ENCODE data around the gene TNFRSF17.

Gene TNFRSF17

DNA sequence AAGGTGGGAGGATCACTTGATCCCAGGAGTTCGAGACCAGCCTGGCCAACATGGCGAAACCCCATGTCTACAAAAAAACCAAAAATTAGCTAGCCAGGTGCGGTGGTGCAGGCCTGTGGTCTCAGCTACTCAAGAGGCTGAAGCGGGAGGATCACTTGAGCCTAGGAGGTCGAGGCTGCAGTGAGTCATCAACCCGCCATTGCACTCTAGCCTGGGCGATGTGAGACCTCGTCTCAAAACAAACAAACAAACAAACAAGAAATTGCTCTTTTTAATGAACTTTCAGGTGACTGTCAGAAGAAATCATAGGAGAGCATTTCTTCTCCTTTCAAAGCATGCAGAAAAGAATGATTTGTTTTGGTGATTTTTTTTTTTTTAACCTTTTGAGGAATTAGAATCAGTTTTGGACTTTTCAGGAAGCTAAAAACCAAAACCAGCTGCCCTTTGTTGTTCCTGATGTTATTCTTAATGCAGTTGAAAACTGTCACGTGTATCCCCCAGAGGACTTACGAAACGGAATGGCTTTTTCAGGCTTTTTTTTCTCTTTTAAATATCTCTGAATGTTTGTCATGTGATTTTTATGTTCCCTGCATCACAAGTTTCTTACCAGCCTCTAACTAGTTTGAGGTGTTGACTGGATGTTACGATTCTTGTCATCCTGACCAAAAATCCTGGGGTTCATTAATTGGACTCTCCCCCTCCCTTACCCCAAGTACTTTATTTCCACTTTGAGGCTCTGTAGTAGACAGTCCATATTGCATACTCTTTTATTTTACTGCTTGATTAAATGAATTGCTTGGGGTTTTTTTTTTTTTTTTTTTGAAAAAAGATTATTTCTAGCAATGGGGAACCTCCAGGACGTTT, 45.6 kb downstream of the TNFRSF17 start:
- no peak overlapping the region for H3K27ac ChIP-seq (ENCODE audit: low read length, poor library complexity, severe bottlenecking)
- no peak overlapping the region for H3K4ac ChIP-seq (ENCODE audit: low read depth in 1 of 2, low read length in 2 of 2)
- H3K23ac ChIP-seq (ENCODE audit: low read length in 2 of 2), result no peak overlapping the region
- H3K36me3 ChIP-seq (ENCODE audit: control insufficient read depth in 1 of 2, insufficient read depth in 2 of 2, low read depth in 1 of 2, low read length in 2 of 2), result peaks cover 7 to 36% of the 10 kb centered on the region in 2 experiments
- H3K9me3 ChIP-seq (ENCODE audit: control insufficient read depth, low read length), result no peaks in the 10 kb centered on the region
- H3K4me1 ChIP-seq (ENCODE audit: control insufficient read depth, insufficient read depth, low read depth, low read length), result no peaks in the 10 kb centered on the region
- H3K79me1 ChIP-seq (replicated peaks; ENCODE audit: low read length, poor library complexity, severe bottlenecking), result no peaks in the 10 kb centered on the region
- no peak overlapping the region for H2BK12ac ChIP-seq (ENCODE audit: low read length in 2 of 2)
- no peak overlapping the region for H2AFZ ChIP-seq (ENCODE audit: low read depth, low read length)
- H2BK15ac ChIP-seq (ENCODE audit: low read depth, poor library complexity, severe bottlenecking), result no peak overlapping the region
- H3K4me3 ChIP-seq (ENCODE audit: insufficient read depth in 1 of 2, low read depth in 1 of 2, low read length in 2 of 2), result no peak overlapping the region
- no peak overlapping the region for H2AK5ac ChIP-seq (ENCODE audit: low read length, severe bottlenecking)
- H2BK5ac ChIP-seq (ENCODE audit: low read depth, low read length, poor library complexity, severe bottlenecking), result no peak overlapping the region
- no peak for DNase-seq
- H3K18ac ChIP-seq (ENCODE audit: low read depth in 1 of 2, low read length in 2 of 2), result no peak overlapping the region
- H4K8ac ChIP-seq (ENCODE audit: low read length), result no peak overlapping the region
- H4K91ac ChIP-seq (ENCODE audit: low read length), result no peak overlapping the region
- peak overlapping the region; percentile 86 for H3K9ac ChIP-seq (ENCODE audit: low read length)
- H3K27me3 ChIP-seq (ENCODE audit: control insufficient read depth in 1 of 2, insufficient read depth in 1 of 2, low read length in 2 of 2), result no peaks in the 10 kb centered on the region
- WGBS, result 90% methylated on average over 9 of the region's 13 CpGs
- H3K14ac ChIP-seq (ENCODE audit: low read length in 2 of 2), result no peak overlapping the region
- H2BK120ac ChIP-seq (ENCODE audit: low read depth, low read length), result no peak overlapping the region
- H3K4me2 ChIP-seq (ENCODE audit: low read length, poor library complexity, severe bottlenecking), result no peak overlapping the region

- no peak overlapping the region for H2BK15ac ChIP-seq (ENCODE audit: low read depth, poor library complexity, severe bottlenecking)
- H3K9ac ChIP-seq (ENCODE audit: low read length), result peak overlapping the region; percentile 86
- WGBS, result no CpG with 5 or more reads among the region's 4 CpGs
- H2AK5ac ChIP-seq (ENCODE audit: low read length, severe bottlenecking), result no peak overlapping the region
- H3K4me2 ChIP-seq (ENCODE audit: low read length, poor library complexity, severe bottlenecking), result no peak overlapping the region
- H3K9me3 ChIP-seq (ENCODE audit: control insufficient read depth, low read length), result no peaks in the 10 kb centered on the region
- H2AFZ ChIP-seq (ENCODE audit: low read depth, low read length), result no peak overlapping the region
- H3K79me1 ChIP-seq (replicated peaks; ENCODE audit: low read length, poor library complexity, severe bottlenecking), result no peaks in the 10 kb centered on the region
- no peak overlapping the region for H3K4ac ChIP-seq (ENCODE audit: low read depth in 1 of 2, low read length in 2 of 2)
- H2BK5ac ChIP-seq (ENCODE audit: low read depth, low read length, poor library complexity, severe bottlenecking), result no peak overlapping the region
- H3K23ac ChIP-seq (ENCODE audit: low read length in 2 of 2), result no peak overlapping the region
- no peak overlapping the region for H2BK120ac ChIP-seq (ENCODE audit: low read depth, low read length)
- H4K91ac ChIP-seq (ENCODE audit: low read length), result no peak overlapping the region
- no peak overlapping the region for H4K8ac ChIP-seq (ENCODE audit: low read length)
- DNase-seq, result no peak
- H3K27ac ChIP-seq (ENCODE audit: low read length, poor library complexity, severe bottlenecking), result no peak overlapping the region
- H3K14ac ChIP-seq (ENCODE audit: low read length in 2 of 2), result no peak overlapping the region
- H2BK12ac ChIP-seq (ENCODE audit: low read length in 2 of 2), result no peak overlapping the region
- H3K27me3 ChIP-seq (ENCODE audit: control insufficient read depth in 1 of 2, insufficient read depth in 1 of 2, low read length in 2 of 2), result no peaks in the 10 kb centered on the region
- H3K4me1 ChIP-seq (ENCODE audit: control insufficient read depth, insufficient read depth, low read depth, low read length), result no peaks in the 10 kb centered on the region
- no peak overlapping the region for H3K18ac ChIP-seq (ENCODE audit: low read depth in 1 of 2, low read length in 2 of 2)
- H3K36me3 ChIP-seq (ENCODE audit: control insufficient read depth in 1 of 2, insufficient read depth in 2 of 2, low read depth in 1 of 2, low read length in 2 of 2), result peaks cover 7 to 33% of the 10 kb centered on the region in 2 experiments
- H3K4me3 ChIP-seq (ENCODE audit: insufficient read depth in 1 of 2, low read depth in 1 of 2, low read length in 2 of 2), result no peak overlapping the region
These were observed 46.6 kb downstream of the TNFRSF17 start for GRCh38 chr16:12011565-12011964.

DNA sequence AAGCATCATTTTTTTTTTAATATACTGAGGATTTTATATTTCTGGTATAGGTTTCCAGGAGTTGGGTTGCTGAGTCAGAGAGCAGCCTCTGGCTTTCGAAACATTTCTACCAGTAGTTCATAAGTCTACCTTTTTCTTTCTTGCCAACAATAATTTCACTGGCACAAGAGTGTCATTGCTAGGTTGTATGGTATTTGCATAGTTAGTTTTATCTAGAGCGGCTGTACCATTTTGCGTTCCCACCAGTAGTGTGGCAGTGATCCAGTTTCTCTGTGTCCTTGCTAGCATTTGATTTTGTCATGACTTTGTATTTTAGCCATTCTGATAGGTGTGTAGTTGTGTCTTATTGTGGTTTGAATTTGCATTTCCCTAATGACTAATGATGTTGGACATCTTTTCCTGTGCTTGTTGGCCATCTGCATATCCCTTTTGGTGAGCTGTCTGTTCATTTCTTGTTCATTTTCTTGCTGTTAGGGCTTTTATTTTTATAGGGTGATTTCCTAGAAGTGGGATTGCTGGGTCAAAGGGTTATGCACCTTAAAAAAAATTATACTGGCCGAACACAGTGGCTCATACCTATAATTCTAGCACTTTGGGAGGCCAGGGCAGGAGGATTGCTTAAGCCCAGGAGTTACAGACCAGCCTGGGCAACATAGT, 51.4 kb downstream of the TNFRSF17 start:
- H3K9ac ChIP-seq (ENCODE audit: low read length), result no peak overlapping the region
- no peak overlapping the region for H3K4me3 ChIP-seq (ENCODE audit: insufficient read depth in 1 of 2, low read depth in 1 of 2, low read length in 2 of 2)
- no peak overlapping the region for H3K18ac ChIP-seq (ENCODE audit: low read depth in 1 of 2, low read length in 2 of 2)
- no peak overlapping the region for H3K4ac ChIP-seq (ENCODE audit: low read depth in 1 of 2, low read length in 2 of 2)
- no peak overlapping the region for H4K8ac ChIP-seq (ENCODE audit: low read length)
- H2AK5ac ChIP-seq (ENCODE audit: low read length, severe bottlenecking), result peak overlapping the region; percentile 98
- H2BK120ac ChIP-seq (ENCODE audit: low read depth, low read length), result no peak overlapping the region
- H3K79me1 ChIP-seq (replicated peaks; ENCODE audit: low read length, poor library complexity, severe bottlenecking), result peaks cover 1% of the 10 kb centered on the region
- H3K23ac ChIP-seq (ENCODE audit: low read length in 2 of 2), result no peak overlapping the region
- no peaks in the 10 kb centered on the region for H3K9me3 ChIP-seq (ENCODE audit: control insufficient read depth, low read length)
- DNase-seq, result no peak
- H3K27ac ChIP-seq (ENCODE audit: low read length, poor library complexity, severe bottlenecking), result peak overlapping the region; percentile 44
- no peak overlapping the region for H4K91ac ChIP-seq (ENCODE audit: low read length)
- H2BK5ac ChIP-seq (ENCODE audit: low read depth, low read length, poor library complexity, severe bottlenecking), result no peak overlapping the region
- no peak overlapping the region for H3K14ac ChIP-seq (ENCODE audit: low read length in 2 of 2)
- H2BK12ac ChIP-seq (ENCODE audit: low read length in 2 of 2), result no peak overlapping the region
- H2BK15ac ChIP-seq (ENCODE audit: low read depth, poor library complexity, severe bottlenecking), result no peak overlapping the region
- peaks cover 6% of the 10 kb centered on the region for H3K4me1 ChIP-seq (ENCODE audit: control insufficient read depth, insufficient read depth, low read depth, low read length)
- peaks cover 0 to 10% of the 10 kb centered on the region in 2 experiments for H3K36me3 ChIP-seq (ENCODE audit: control insufficient read depth in 1 of 2, insufficient read depth in 2 of 2, low read depth in 1 of 2, low read length in 2 of 2)
- no peak overlapping the region for H2AFZ ChIP-seq (ENCODE audit: low read depth, low read length)
- no peaks in the 10 kb centered on the region for H3K27me3 ChIP-seq (ENCODE audit: control insufficient read depth in 1 of 2, insufficient read depth in 1 of 2, low read length in 2 of 2)
- WGBS, result 85% methylated on average over 3 of the region's 4 CpGs
- no peak overlapping the region for H3K4me2 ChIP-seq (ENCODE audit: low read length, poor library complexity, severe bottlenecking)

DNA sequence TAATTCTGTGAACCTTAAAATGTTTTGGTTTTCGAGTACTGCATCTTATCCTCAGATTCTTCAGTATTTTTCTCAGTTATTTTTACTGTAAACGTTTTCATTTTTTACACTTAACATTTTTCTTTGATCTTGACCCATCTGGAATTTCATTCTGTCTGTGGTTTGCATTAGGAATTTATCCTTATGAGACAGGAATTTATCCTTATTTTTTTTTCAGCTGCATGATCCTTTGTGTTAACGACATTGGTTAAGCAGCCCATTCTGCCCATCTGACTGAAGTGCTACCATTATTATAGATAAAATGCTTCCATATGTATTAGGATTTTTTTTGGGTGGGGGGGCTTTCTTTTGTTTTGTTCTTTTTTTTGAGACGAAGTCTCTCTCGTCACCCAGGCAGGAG, 52.5 kb downstream of the TNFRSF17 start:
- Histone ChIP-seq H2AFZ (ENCODE audit: low read depth, low read length) (no peak overlapping the region), H2BK15ac (ENCODE audit: low read depth, poor library complexity, severe bottlenecking) (no peak overlapping the region), H3K4me2 (ENCODE audit: low read length, poor library complexity, severe bottlenecking) (peak overlapping the region; percentile 39), H3K4ac (ENCODE audit: low read depth in 1 of 2, low read length in 2 of 2) (no peak overlapping the region), H3K27ac (ENCODE audit: low read length, poor library complexity, severe bottlenecking) (peak overlapping the region; percentile 62), H2BK5ac (ENCODE audit: low read depth, low read length, poor library complexity, severe bottlenecking) (peak overlapping the region; percentile 79), H3K27me3 (ENCODE audit: control insufficient read depth in 1 of 2, insufficient read depth in 1 of 2, low read length in 2 of 2) (no peaks in the 10 kb centered on the region), H3K9ac (ENCODE audit: low read length) (no peak overlapping the region), H3K79me1 (replicated peaks; ENCODE audit: low read length, poor library complexity, severe bottlenecking) (peaks cover 1% of the 10 kb centered on the region), H3K14ac (ENCODE audit: low read length in 2 of 2) (no peak overlapping the region), H3K4me3 (ENCODE audit: insufficient read depth in 1 of 2, low read depth in 1 of 2, low read length in 2 of 2) (no peak overlapping the region), H2AK5ac (ENCODE audit: low read length, severe bottlenecking) (peak overlapping the region; percentile 99), H3K4me1 (ENCODE audit: control insufficient read depth, insufficient read depth, low read depth, low read length) (peaks cover 6% of the 10 kb centered on the region), H4K91ac (ENCODE audit: low read length) (no peak overlapping the region), H4K8ac (ENCODE audit: low read length) (no peak overlapping the region), H2BK12ac (ENCODE audit: low read length in 2 of 2) (no peak overlapping the region), H3K9me3 (ENCODE audit: control insufficient read depth, low read length) (no peaks in the 10 kb centered on the region), H3K18ac (ENCODE audit: low read depth in 1 of 2, low read length in 2 of 2) (no peak overlapping the region), H2BK120ac (ENCODE audit: low read depth, low read length) (no peak overlapping the region), H3K36me3 (ENCODE audit: control insufficient read depth in 1 of 2, insufficient read depth in 2 of 2, low read depth in 1 of 2, low read length in 2 of 2) (peaks cover 0 to 13% of the 10 kb centered on the region in 2 experiments), H3K23ac (ENCODE audit: low read length in 2 of 2) (no peak overlapping the region)
- no peak for DNase-seq
- 100% methylated on average over 3 of the region's 5 CpGs for WGBS
